ENCODE results near the gene TLR10. TPM values are rescaled to one million over a fixed set of nuclear protein-coding genes. Genes with fewer than 3 reads are reported as not detected.
"Not testable (repeated sequence)": the region's sequence is repeated elsewhere in the genome, so short reads cannot be mapped to it uniquely, and the experiment has no call there.

TLR10 gene
- total and polyA plus RNA-seq, 2 experiments from 2014 or later: 0.14 TPM; not detected in 1

- Histone ChIP-seq H2AFZ (no peak overlapping the region), H3K4me2 (no peak overlapping the region), H3K36me3 (ENCODE audit: insufficient read depth) (no peaks in the 10 kb centered on the region), H3K4me3 (no peak overlapping the region), H3F3A (replicated peaks; ENCODE audit: low read depth) (no peaks in the 10 kb centered on the region), H3K79me2 (replicated peaks; ENCODE audit: insufficient read depth) (no peaks in the 10 kb centered on the region), H4K20me1 (replicated peaks; ENCODE audit: insufficient read depth) (no peaks in the 10 kb centered on the region), H3K27me3 (ENCODE audit: insufficient read depth) (no peaks in the 10 kb centered on the region), H3K4me1 (ENCODE audit: insufficient read depth) (no peaks in the 10 kb centered on the region), H3K27ac (ENCODE audit: low read depth) (no peak overlapping the region), H3K9me2 (ENCODE audit: insufficient read depth) (0 out of 2 replicates have a peak, but pooled peaks cover 8% of the 10 kb centered on the region)
- no peak for ATAC-seq
- Mint-ChIP-seq H3K4me3 (no peak overlapping the region), H3K27ac (no peak overlapping the region), H3K9me3 (peaks cover 12% of the 10 kb centered on the region; the same call in 2 of the 3 replicates), H3K4me1 (no peaks in the 10 kb centered on the region), H3K27me3 (ENCODE audit: insufficient read depth, low read depth, poor library complexity) (peaks cover 5% of the 10 kb centered on the region), H3K36me3 (ENCODE audit: low read depth) (no peaks in the 10 kb centered on the region; the same call in 2 of the 3 replicates)
- no peak for DNase-seq (ENCODE audit: low spot score)
- no peak for TF ChIP-seq ZNF114 (CRISPR knock-in tag; IDR thresholded peaks at IDR 0.05)
- TF ChIP-seq CREB1 (CRISPR knock-in tag; IDR thresholded peaks at IDR 0.05; ENCODE audit: low read depth): no peak
- no peak for TF ChIP-seq JUNB (IDR thresholded peaks at IDR 0.05; ENCODE audit: unreplicated experiment)
- no peak for TF ChIP-seq ZNF331 (CRISPR knock-in tag; IDR thresholded peaks at IDR 0.05; ENCODE audit: low read depth)
- no peak for TF ChIP-seq CTCF (conservative IDR thresholded peaks at IDR 0.05; ENCODE audit: low read depth in 2 of 2)
- no peak for TF ChIP-seq EZH2phosphoT487 (IDR thresholded peaks at IDR 0.05; ENCODE audit: unreplicated experiment)
Observed at GRCh38 chr4:38814386-38814785, 31.6 kb upstream of the TLR10 start.

DNA sequence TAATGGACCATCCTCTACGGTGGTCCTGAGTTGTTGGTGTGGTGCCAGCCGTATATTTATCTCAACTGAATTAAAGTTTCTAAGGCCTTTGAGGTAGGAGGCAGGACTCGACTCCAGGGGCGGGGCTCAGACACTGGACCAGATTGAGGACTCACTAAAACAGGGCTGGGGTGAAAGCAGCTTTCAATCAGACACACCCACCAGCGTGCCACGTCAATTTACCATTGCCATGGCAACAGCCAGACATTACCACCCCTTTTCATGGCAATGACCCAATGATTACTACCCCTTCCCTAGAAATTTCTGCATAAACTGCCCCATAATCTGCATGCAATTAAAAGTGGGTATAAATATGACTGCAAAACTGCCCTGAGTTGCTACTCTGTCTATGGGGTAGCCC, 28.5 kb upstream of the TLR10 start:
- peaks cover 22% of the 10 kb centered on the region for H3K9me3 Mint-ChIP-seq
- no peak overlapping the region for H3K4me3 ChIP-seq
- H3K4me2 ChIP-seq: no peak overlapping the region
- H3K36me3 Mint-ChIP-seq (ENCODE audit: low read depth): no peaks in the 10 kb centered on the region; the same call in 1 of the 3 replicates
- H3K36me3 ChIP-seq (ENCODE audit: insufficient read depth): no peaks in the 10 kb centered on the region
- H3K4me3 Mint-ChIP-seq: no peak overlapping the region
- DNase-seq (ENCODE audit: low spot score) (no peak), ATAC-seq (no peak)
- H3K9me2 ChIP-seq (ENCODE audit: insufficient read depth): 0 out of 2 replicates have a peak, but pooled peaks cover 8% of the 10 kb centered on the region
- H4K20me1 ChIP-seq (replicated peaks; ENCODE audit: insufficient read depth): no peaks in the 10 kb centered on the region
- no peaks in the 10 kb centered on the region for H3K27me3 ChIP-seq (ENCODE audit: insufficient read depth)
- no peak overlapping the region for H3K27ac Mint-ChIP-seq
- TF ChIP-seq CTCF (conservative IDR thresholded peaks at IDR 0.05; ENCODE audit: low read depth in 2 of 2) (no peak), POLR2AphosphoS5 (IDR thresholded peaks at IDR 0.05; ENCODE audit: low read depth) (no peak), ZNF331 (CRISPR knock-in tag; IDR thresholded peaks at IDR 0.05; ENCODE audit: low read depth) (no peak), NANOG (IDR thresholded peaks at IDR 0.05; ENCODE audit: borderline replicate concordance) (no peak), STAT1 (IDR thresholded peaks at IDR 0.05; ENCODE audit: unreplicated experiment) (no peak), JUNB (IDR thresholded peaks at IDR 0.05; ENCODE audit: unreplicated experiment) (no peak), EZH2 (IDR thresholded peaks at IDR 0.05; ENCODE audit: low read depth, unreplicated experiment) (no peak), CREB1 (CRISPR knock-in tag; IDR thresholded peaks at IDR 0.05; ENCODE audit: low read depth) (no peak), ETS1 (IDR thresholded peaks at IDR 0.05) (no peak)
- TF ChIP-seq, protein P1, sequence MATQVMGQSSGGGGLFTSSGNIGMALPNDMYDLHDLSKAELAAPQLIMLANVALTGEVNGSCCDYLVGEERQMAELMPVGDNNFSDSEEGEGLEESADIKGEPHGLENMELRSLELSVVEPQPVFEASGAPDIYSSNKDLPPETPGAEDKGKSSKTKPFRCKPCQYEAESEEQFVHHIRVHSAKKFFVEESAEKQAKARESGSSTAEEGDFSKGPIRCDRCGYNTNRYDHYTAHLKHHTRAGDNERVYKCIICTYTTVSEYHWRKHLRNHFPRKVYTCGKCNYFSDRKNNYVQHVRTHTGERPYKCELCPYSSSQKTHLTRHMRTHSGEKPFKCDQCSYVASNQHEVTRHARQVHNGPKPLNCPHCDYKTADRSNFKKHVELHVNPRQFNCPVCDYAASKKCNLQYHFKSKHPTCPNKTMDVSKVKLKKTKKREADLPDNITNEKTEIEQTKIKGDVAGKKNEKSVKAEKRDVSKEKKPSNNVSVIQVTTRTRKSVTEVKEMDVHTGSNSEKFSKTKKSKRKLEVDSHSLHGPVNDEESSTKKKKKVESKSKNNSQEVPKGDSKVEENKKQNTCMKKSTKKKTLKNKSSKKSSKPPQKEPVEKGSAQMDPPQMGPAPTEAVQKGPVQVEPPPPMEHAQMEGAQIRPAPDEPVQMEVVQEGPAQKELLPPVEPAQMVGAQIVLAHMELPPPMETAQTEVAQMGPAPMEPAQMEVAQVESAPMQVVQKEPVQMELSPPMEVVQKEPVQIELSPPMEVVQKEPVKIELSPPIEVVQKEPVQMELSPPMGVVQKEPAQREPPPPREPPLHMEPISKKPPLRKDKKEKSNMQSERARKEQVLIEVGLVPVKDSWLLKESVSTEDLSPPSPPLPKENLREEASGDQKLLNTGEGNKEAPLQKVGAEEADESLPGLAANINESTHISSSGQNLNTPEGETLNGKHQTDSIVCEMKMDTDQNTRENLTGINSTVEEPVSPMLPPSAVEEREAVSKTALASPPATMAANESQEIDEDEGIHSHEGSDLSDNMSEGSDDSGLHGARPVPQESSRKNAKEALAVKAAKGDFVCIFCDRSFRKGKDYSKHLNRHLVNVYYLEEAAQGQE (IDR thresholded peaks at IDR 0.05; ENCODE audit: unreplicated experiment): no peak
- H3K4me1 Mint-ChIP-seq: no peaks in the 10 kb centered on the region
- no peak overlapping the region for H2AFZ ChIP-seq
- no peaks in the 10 kb centered on the region for H3K79me2 ChIP-seq (replicated peaks; ENCODE audit: insufficient read depth)
- no peaks in the 10 kb centered on the region for H3K4me1 ChIP-seq (ENCODE audit: insufficient read depth)
- no peak overlapping the region for H3K27ac ChIP-seq (ENCODE audit: low read depth)
- H3K27me3 Mint-ChIP-seq (ENCODE audit: insufficient read depth, low read depth, poor library complexity): peaks cover 6% of the 10 kb centered on the region
- H3F3A ChIP-seq (replicated peaks; ENCODE audit: low read depth): no peaks in the 10 kb centered on the region

GRCh38 chr4:38807462-38807861, 24.7 kb upstream of the TLR10 start:
- peaks cover 33% of the 10 kb centered on the region for H3K9me3 Mint-ChIP-seq
- H3K4me1 Mint-ChIP-seq; H4K20me1 ChIP-seq (replicated peaks; ENCODE audit: insufficient read depth); H3K4me3 ChIP-seq; H2AFZ ChIP-seq; H3K27ac Mint-ChIP-seq; H3K36me3 ChIP-seq (ENCODE audit: insufficient read depth); H3K27me3 ChIP-seq (ENCODE audit: insufficient read depth); ATAC-seq; H3K27ac ChIP-seq (ENCODE audit: low read depth); H3K4me1 ChIP-seq (ENCODE audit: insufficient read depth); H3K79me2 ChIP-seq (replicated peaks; ENCODE audit: insufficient read depth); H3K4me3 Mint-ChIP-seq; H3K27me3 Mint-ChIP-seq (ENCODE audit: insufficient read depth, low read depth, poor library complexity); H3K4me2 ChIP-seq; H3K9me2 ChIP-seq (ENCODE audit: insufficient read depth); DNase-seq (ENCODE audit: low spot score); H3K36me3 Mint-ChIP-seq (ENCODE audit: low read depth); H3F3A ChIP-seq (replicated peaks; ENCODE audit: low read depth): not testable (repeated sequence)
